SU-DHL-6 (cell line): ENCODE measurements around the gene PARL.

Source experiments
- CTCF ChIP-seq: fragments of 200-600 bp; sonication (generic); IDR thresholded peaks from one replicate; pipeline ENCODE4 v1.5.1; 2017; ENCODE audit warnings: antibody characterized with exemption, mild to moderate bottlenecking, low read length, moderate library complexity; ENCODE audit not compliant: insufficient read depth, poor library complexity, severe bottlenecking
- EZH2phosphoT487 ChIP-seq: fragments of 200-600 bp; sonication (generic), shearing (Covaris generic); conservative IDR thresholded peaks from 2 replicates; pipeline ENCODE4 v1.6.1; 2018; ENCODE audit warnings: mild to moderate bottlenecking, antibody characterized with exemption, low read length, moderate library complexity, mixed read lengths

- TF ChIP-seq CTCF (no peak), EZH2phosphoT487 (no peak)
Measured at GRCh38 chr3:183802989-183803388, 81.7 kb downstream of the PARL start.
